ENCODE data around the gene NID1. TPM values are rescaled to one million over a fixed set of nuclear protein-coding genes. Genes with fewer than 3 reads are reported as not detected.

Gene NID1
- total and polyA plus RNA-seq, 7 donors, result 12.0 to 31.8 (median 22.2) TPM

GRCh38 chr1:236060286-236060685, 4.6 kb downstream of the NID1 start:
- intact Hi-C loops (cut with DNase I), result no loop called here
- Histone ChIP-seq H3K27ac (no peak overlapping the region), H3K9me3 (no peaks in the 10 kb centered on the region), H3K36me3 (ENCODE audit: insufficient read depth in 1 of 2, low read depth in 1 of 2) (no peaks in the 10 kb centered on the region), H3K4me3 (no peak overlapping the region), H3K27me3 (ENCODE audit: insufficient read depth in 3 of 3, low read length in 2 of 3) (peaks cover 0 to 45% (median 5%) of the 10 kb centered on the region in 3 donors), H3K4me1 (no peaks in the 10 kb centered on the region)
- TF ChIP-seq CTCF (IDR thresholded peaks at IDR 0.05), result no peak
- WGBS, 3 donors, result 95 to 100% (median 98%) methylated on average over 4 of the region's 4 CpGs
- DNase-seq, result no peak
- no peak for ATAC-seq

- Histone ChIP-seq H3K9me3 (no peaks in the 10 kb centered on the region), H3K36me3 (ENCODE audit: insufficient read depth in 1 of 2, low read depth in 1 of 2) (no peaks in the 10 kb centered on the region), H3K27ac (no peak overlapping the region), H3K4me1 (no peaks in the 10 kb centered on the region), H3K27me3 (ENCODE audit: insufficient read depth in 3 of 3, low read length in 2 of 3) (peaks cover 0 to 32% (median 2%) of the 10 kb centered on the region in 3 donors), H3K4me3 (peak overlapping the region; percentile 2)
- no peak for DNase-seq
- WGBS, 3 donors, result 34 to 53% (median 37%) methylated on average over 5 of the region's 5 CpGs
- TF ChIP-seq CTCF (IDR thresholded peaks at IDR 0.05), result no peak
- no peak for ATAC-seq
- intact Hi-C loops (cut with DNase I), result no loop called here
Measured at GRCh38 chr1:236059011-236059410, 5.9 kb downstream of the NID1 start.

GRCh38 chr1:236058141-236058934, 6.6 kb downstream of the NID1 start:
- H3K9me3 ChIP-seq, result no peaks in the 10 kb centered on the region
- 24 to 35% (median 25%) methylated on average over 5 of the region's 5 CpGs for WGBS, 3 donors
- no peak overlapping the region for H3K27ac ChIP-seq
- intact Hi-C loops (cut with DNase I), result no loop called here
- peaks cover 0 to 25% (median 3%) of the 10 kb centered on the region in 3 donors for H3K27me3 ChIP-seq (ENCODE audit: insufficient read depth in 3 of 3, low read length in 2 of 3)
- H3K36me3 ChIP-seq (ENCODE audit: insufficient read depth in 1 of 2, low read depth in 1 of 2), result no peaks in the 10 kb centered on the region
- no peak for TF ChIP-seq CTCF (IDR thresholded peaks at IDR 0.05)
- DNase-seq, result no peak
- ATAC-seq, result no peak
- H3K4me1 ChIP-seq, result no peaks in the 10 kb centered on the region
- peak overlapping the region; percentile 2 for H3K4me3 ChIP-seq

- no peak for DNase-seq
- intact Hi-C loops (cut with DNase I), result no loop called here
- WGBS, 3 donors, result 84 to 91% (median 89%) methylated on average over 5 of the region's 5 CpGs
- no peaks in the 10 kb centered on the region for H3K9me3 ChIP-seq
- H3K27ac ChIP-seq, result no peak overlapping the region
- ATAC-seq, result no peak
- no peak overlapping the region for H3K4me3 ChIP-seq
- no peak for TF ChIP-seq CTCF (IDR thresholded peaks at IDR 0.05)
- H3K4me1 ChIP-seq, result no peaks in the 10 kb centered on the region
- H3K27me3 ChIP-seq (ENCODE audit: insufficient read depth in 3 of 3, low read length in 2 of 3), result peaks cover 0 to 18% (median 4%) of the 10 kb centered on the region in 3 donors
- H3K36me3 ChIP-seq (ENCODE audit: insufficient read depth in 1 of 2, low read depth in 1 of 2), result no peaks in the 10 kb centered on the region
Measured at GRCh38 chr1:236057546-236057945, 7.3 kb downstream of the NID1 start.

Data from psoas muscle (tissue), 8 donors.